GM21528 (cell line): ENCODE results near the gene SLC35E1.
"Not testable (repeated sequence)": the region's sequence is repeated elsewhere in the genome, so short reads cannot be mapped to it uniquely, and the experiment has no call there.

Source experiments
- ATAC-seq: cut with Tn5 transposase; IDR thresholded peaks from one replicate; pipeline ENCODE4 v1.9.1; 2021; ENCODE audit warnings: mild to moderate bottlenecking, moderate library complexity; ENCODE audit not compliant: unreplicated experiment, low FRiP score

Gene SLC35E1

GRCh38 chr19:16527334-16527935 is 44.8 kb downstream of the SLC35E1 start:
- ATAC-seq = no peak

DNA sequence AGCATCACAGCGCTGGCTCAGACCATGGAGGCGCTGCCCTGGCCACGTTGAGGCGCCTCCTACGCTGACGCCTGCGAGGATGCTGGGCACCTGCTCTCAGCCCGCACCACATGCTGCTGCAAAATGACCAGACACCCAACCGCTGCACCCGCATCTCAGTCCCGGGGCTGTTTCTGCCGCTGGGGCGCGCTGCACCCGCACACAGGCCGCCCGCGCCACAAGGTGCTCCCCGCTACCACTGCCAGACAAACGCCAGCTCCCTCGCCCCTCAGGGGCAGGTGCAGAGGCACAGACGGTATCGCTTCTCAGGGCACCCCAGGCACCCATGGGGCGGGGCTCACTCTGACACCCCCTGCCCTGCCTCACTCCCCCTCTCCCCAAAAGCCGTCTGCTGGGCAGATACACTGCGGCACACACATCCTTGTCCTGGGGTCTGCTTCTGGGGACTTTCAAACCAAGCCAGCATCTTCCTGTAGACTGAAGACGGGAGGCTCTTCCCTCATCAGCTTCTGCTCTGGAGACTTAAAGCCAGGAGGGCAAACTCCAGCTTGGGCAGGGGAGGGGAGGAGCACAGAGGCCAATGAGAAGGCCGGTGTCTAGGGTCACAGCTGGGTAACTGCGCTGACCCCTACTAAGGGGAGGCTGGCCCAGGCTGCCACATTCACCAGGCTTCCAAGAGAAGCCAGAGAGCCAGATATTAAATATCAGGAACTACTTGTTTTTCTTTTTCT is 46.3 kb downstream of the SLC35E1 start:
- no peak for ATAC-seq

DNA sequence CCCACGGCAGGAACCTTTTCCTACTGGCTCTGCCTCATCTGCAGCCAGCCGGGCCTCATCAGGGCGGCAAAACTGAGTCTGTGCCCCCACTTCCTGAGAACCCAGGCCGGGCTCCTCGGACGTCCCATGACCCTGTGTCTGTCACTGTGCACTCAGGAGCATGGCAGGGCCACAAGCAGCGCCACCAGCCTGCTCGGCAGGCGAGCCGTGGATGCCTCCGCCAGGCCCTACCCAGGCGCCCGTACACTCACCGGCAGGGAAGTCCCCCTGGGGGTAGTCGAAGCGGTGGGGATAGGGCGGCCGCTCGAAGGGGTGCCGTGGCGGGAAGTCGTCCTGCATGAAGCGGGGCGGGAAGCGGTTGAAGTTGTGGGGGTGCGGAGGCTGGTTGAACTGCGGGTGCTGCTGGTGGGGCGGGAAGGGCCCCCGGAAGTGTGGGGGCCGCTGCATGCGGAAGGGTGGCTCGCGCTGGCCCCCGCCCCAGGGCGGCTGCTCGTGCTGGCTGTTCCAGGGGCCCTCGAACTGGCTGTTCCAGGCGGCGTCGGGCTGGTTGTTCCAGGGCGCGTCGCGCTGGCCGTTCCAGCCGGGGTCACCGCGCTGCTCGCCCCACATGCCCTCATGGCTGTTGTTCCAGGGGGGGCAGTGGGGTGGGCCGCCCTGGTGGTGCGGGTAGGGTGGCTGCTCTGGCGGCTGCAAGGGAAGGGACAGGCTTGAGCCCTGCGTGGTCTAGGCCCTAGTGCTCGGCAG is 47.1 kb downstream of the SLC35E1 start:
- ATAC-seq = no peak

DNA sequence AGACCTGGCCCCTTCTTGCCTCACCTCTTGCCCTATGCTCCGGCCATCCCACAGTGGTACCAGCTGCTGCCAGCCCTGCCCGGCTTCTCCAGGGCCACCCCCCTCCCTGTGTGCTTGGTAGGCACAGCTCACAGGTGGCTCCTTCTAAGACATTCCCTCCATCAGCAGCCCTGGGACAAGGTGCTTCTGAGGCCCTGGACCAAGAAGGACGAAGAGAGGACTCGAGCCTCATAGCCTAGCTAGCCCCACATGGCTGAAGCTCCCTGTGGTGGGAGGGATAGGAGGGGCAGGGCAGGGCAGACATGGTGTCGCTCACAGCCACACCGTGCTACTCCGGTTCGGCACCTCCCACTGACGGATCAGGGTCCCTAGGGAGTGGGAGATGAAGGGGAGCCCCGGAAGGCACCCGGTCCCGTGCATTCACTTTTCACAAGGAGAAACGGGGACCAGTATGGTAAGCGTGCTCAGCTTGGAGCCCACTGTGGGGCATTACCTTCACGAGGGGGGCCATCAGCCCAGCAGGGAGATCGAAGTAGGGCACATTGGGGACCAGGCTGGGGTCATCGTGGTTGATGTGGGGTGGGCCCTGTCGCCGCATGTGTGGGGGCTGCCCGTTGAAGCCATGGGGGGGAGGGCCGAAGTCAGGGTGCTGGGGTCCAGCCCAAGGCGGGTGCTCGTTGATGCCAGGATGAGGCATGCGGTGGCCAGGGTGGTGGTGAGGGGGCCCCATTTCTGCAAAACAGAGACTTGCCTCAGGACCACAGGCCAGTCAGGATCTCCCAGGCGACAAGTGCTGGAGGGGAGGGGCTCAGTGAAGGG is 49.4 kb downstream of the SLC35E1 start:
- ATAC-seq = no peak

GRCh38 chr19:16521715-16522289 is 50.4 kb downstream of the SLC35E1 start:
- no peak for ATAC-seq

GRCh38 chr19:16520986-16521624 is 51.1 kb downstream of the SLC35E1 start:
- ATAC-seq = no peak

DNA sequence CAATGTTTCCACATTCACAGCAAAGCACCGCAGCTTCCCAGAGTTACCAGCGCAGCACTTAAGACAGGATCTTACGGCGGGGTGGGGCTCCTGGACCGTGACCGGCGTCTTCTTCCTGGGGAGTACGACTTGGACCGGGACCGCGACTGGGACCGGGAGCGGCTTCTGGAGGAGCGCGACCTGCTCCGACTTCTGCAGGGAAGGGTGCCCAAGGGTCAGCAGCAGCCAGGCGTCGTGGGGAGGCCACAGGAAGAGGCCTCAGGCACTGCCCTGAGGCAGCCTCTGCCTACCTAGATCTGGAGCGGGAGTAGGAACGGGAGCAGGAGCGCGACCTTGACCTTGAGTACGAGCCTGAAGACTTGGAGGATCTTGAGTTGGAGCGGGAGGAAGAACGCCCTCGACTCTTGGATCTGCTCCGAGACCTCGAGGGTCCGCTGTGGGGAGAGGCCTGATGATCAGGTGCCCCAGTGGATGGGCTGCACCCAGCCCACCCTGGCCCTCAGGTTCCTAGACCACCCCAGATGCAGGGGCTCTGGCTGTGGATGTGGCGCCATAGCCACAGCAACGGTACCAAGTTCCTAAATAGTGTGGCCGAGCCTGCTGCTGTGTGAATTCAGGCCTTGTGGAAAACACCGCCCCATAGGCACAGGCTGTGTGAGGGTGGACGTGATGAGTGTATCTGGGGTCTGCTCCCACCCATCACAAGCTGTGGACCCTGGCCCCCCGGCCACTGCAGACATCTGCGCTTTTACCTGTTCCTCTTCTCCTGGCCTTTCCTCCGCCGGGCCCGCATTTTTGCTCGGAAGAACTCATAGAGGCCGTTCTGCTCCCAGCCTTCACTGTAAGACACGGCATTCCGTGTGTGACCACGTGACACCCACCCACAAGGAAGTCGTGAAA is 51.9 kb downstream of the SLC35E1 start:
- ATAC-seq = no peak

- no peak for ATAC-seq
Observed at GRCh38 chr19:16519230-16519687, 53.0 kb downstream of the SLC35E1 start.

- no peak for ATAC-seq
Observed at GRCh38 chr19:16518483-16519229, 53.6 kb downstream of the SLC35E1 start.

- ATAC-seq = no peak
Observed at GRCh38 chr19:16518061-16518460, 54.2 kb downstream of the SLC35E1 start.

- ATAC-seq = no peak
Observed at GRCh38 chr19:16516923-16517610, 55.1 kb downstream of the SLC35E1 start.

DNA sequence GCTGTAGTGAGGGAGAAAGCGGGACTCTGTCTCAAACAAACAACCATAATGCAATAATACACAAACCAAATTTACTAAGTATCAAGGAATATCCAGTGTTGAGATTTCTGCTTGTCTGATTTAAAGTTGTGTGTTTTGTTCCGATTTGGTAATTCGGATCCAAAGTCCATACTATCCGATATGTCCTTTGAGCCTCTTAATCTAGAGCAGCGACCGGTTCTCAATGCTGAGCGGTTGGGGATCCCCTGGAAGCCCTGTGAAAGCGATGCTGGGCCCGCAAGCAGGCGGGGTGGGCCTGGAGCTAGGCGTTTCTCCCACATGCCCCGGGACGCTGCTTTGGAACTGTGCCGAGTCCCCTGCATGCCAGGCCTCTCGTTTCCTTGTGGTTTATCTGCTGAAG is 55.8 kb downstream of the SLC35E1 start:
- ATAC-seq = no peak

- no peak for ATAC-seq
Observed at GRCh38 chr19:16514383-16515019, 57.7 kb downstream of the SLC35E1 start.

DNA sequence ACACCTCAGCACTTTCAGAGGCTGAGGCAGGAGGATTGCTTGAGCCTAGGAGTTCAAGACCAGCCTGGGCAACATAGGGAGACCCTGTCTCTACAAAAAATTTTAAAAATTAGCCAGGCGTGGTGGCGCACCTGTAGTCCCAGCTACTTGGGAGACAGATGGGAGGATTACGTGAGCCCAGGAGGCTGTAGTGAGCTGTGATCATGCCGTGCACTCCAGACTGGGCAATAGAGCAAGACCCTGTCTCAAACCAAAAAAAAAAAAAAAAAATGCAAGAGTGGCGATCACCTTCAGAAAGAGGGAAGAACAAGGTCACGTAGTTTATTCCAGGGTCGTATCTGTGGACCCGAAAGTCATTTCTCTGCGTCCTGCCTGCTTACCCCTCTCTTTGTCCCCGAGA is 59.6 kb downstream of the SLC35E1 start:
- ATAC-seq = not testable (repeated sequence)

DNA sequence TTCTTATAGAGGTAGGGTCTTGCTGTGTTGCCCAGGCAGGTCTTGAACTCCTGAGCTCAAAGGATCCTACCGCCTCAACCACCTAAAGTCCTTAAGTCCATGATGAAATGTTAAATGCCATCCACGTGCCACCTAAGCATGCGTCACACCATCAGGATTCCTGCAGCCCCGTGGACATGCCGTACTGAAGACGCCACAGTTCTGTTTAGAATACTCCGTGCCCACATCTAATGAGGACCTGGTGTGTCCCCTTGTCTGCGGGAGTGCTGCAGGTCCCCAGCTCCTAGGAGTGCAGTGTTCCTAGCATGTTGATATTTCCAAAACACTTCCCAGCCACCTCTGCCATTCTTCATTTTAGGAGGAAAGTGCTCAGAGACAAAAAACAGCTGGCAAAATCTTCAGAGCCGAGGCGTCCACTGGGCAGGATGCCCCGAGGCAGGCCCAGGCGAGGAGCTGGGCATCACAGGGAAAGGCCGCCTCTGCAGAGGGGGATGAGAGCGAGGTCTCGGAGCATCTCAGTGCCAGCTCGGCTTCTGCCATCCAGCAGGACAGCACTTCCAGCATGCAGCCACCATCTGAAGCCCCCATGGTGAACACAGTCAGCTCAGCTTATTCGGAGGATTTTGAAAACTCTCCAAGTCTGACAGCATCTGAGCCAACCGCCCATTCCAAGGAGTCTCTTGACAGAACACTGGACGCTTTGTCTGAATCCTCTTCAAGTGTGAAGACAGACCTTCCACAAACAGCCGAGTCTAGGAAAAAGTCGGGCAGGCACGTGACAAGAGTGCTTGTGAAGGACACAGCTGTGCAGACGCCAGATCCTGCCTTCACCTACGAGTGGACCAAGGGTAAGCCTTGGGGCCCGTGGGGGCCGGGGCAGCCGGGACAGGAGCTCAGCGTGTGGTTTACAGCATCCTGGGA is 62.8 kb downstream of the SLC35E1 start:
- ATAC-seq = no peak

- no peak for ATAC-seq
Observed at GRCh38 chr19:16508546-16508945, 63.7 kb downstream of the SLC35E1 start.
